ENCODE measurements around the gene EPS8L1.

DNA sequence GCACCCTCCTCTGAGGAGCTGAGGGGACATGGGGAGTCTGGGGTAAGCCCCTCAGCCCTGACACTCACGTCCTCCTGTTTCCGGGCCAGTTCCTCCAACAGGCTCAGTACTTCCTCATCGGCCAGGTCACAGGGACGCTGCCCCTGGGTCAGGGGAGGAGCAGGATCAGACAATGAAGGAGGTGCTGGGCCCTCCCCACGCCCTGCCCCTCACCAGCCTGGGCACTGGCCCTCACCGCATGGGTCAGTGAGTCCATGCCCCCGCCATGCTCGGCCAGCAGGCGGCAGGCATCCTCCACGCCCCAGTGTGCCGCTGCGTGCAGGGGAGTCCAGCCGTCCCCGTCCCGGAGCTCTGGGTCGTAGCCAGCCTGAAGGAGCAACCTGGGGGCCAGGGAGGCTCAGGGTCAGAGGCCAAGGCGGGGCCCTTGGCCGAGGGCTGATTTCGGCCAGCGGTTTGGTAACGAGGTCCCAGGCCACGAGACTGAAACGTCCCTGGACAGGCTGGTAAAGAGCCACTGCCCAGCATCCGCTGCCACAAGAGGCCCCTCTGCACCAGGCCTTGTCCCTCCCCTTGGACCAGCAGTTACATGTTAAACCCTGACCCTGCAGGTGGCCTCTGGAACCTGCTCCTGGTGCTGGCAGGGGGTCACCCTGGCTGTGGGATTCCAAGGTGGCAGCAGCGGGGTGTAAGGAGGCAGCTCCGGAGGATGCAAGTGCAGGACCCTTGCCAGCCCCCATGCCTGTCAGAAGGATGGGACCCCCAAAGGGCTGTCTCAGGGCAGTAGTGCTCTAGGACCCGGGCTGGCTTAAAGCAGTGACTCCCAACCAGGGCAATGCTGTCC is 23.3 kb downstream of the EPS8L1 start:
- TF ChIP-seq CTCF (IDR thresholded peaks at IDR 0.05) (no peak), POLR2A (IDR thresholded peaks at IDR 0.05) (no peak)

Data from thyroid gland (tissue), 4 donors.